ENCODE data around the gene ACOX3.
"Not testable (repeated sequence)": the region's sequence is repeated elsewhere in the genome, so short reads cannot be mapped to it uniquely, and the experiment has no call there.

Gene ACOX3

GRCh38 chr4:8428288-8429097, 12.0 kb downstream of the ACOX3 start:
- FAIRE-seq (peak; percentile 97), DNase-seq (ENCODE audit: insufficient read length) (peak; percentile 90)
- TF ChIP-seq POLR2A (IDR thresholded peaks at IDR 0.05; ENCODE audit: low read depth, low read length) (peak; percentile 74; the same call in 1 of the 2 replicates), TAF1 (IDR thresholded peaks at IDR 0.05; ENCODE audit: borderline replicate concordance, low read depth, low read length) (peak; percentile 45; the same call in 1 of the 2 replicates), POLR2AphosphoS5 (IDR thresholded peaks at IDR 0.05; ENCODE audit: low read depth, low read length) (peak; percentile 48; the same call in 1 of the 2 replicates)

- DNase-seq (ENCODE audit: insufficient read length), result no peak
- TF ChIP-seq TAF1 (IDR thresholded peaks at IDR 0.05; ENCODE audit: borderline replicate concordance, low read depth, low read length) (no peak), POLR2A (IDR thresholded peaks at IDR 0.05; ENCODE audit: low read depth, low read length) (no peak), POLR2AphosphoS5 (IDR thresholded peaks at IDR 0.05; ENCODE audit: low read depth, low read length) (no peak)
Observed at GRCh38 chr4:8427761-8428287, 12.7 kb downstream of the ACOX3 start.

GRCh38 chr4:8427262-8427661, 13.3 kb downstream of the ACOX3 start:
- TF ChIP-seq POLR2AphosphoS5 (IDR thresholded peaks at IDR 0.05; ENCODE audit: low read depth, low read length) (no peak), TAF1 (IDR thresholded peaks at IDR 0.05; ENCODE audit: borderline replicate concordance, low read depth, low read length) (no peak), POLR2A (IDR thresholded peaks at IDR 0.05; ENCODE audit: low read depth, low read length) (no peak)
- FAIRE-seq (no peak), DNase-seq (ENCODE audit: insufficient read length) (no peak)

More at GRCh38 chr4:8427761-8428287, 12.7 kb downstream of the ACOX3 start:
- FAIRE-seq, result no peak

GRCh38 chr4:8422786-8423185, 17.7 kb downstream of the ACOX3 start:
- FAIRE-seq (no peak), DNase-seq (ENCODE audit: insufficient read length) (no peak)
- TF ChIP-seq POLR2AphosphoS5 (IDR thresholded peaks at IDR 0.05; ENCODE audit: low read depth, low read length) (no peak), POLR2A (IDR thresholded peaks at IDR 0.05; ENCODE audit: low read depth, low read length) (no peak), TAF1 (IDR thresholded peaks at IDR 0.05; ENCODE audit: borderline replicate concordance, low read depth, low read length) (no peak)

- FAIRE-seq (no peak), DNase-seq (ENCODE audit: insufficient read length) (no peak)
- TF ChIP-seq TAF1 (IDR thresholded peaks at IDR 0.05; ENCODE audit: borderline replicate concordance, low read depth, low read length) (no peak), POLR2AphosphoS5 (IDR thresholded peaks at IDR 0.05; ENCODE audit: low read depth, low read length) (no peak), POLR2A (IDR thresholded peaks at IDR 0.05; ENCODE audit: low read depth, low read length) (no peak)
Observed at GRCh38 chr4:8422327-8422726, 18.2 kb downstream of the ACOX3 start.

GRCh38 chr4:8420151-8420550, 20.4 kb downstream of the ACOX3 start:
- DNase-seq (ENCODE audit: insufficient read length); FAIRE-seq: not testable (repeated sequence)

GRCh38 chr4:8419222-8420041, 21.1 kb downstream of the ACOX3 start:
- FAIRE-seq (peak; percentile 69), DNase-seq (ENCODE audit: insufficient read length) (no peak)
- no peak for TF ChIP-seq TAF1 (IDR thresholded peaks at IDR 0.05; ENCODE audit: borderline replicate concordance, low read depth, low read length)
- no peak for TF ChIP-seq POLR2AphosphoS5 (IDR thresholded peaks at IDR 0.05; ENCODE audit: low read depth, low read length)
- TF ChIP-seq POLR2A (IDR thresholded peaks at IDR 0.05; ENCODE audit: low read depth, low read length), result no peak

- TF ChIP-seq POLR2AphosphoS5 (IDR thresholded peaks at IDR 0.05; ENCODE audit: low read depth, low read length), result no peak
- TF ChIP-seq TAF1 (IDR thresholded peaks at IDR 0.05; ENCODE audit: borderline replicate concordance, low read depth, low read length), result no peak
- no peak for TF ChIP-seq POLR2A (IDR thresholded peaks at IDR 0.05; ENCODE audit: low read depth, low read length)
- DNase-seq (ENCODE audit: insufficient read length), result no peak
- FAIRE-seq, result no peak
Observed at GRCh38 chr4:8417071-8417614, 23.4 kb downstream of the ACOX3 start.

GRCh38 chr4:8414377-8414776, 26.1 kb downstream of the ACOX3 start:
- DNase-seq (ENCODE audit: insufficient read length) (no peak), FAIRE-seq (no peak)
- no peak for TF ChIP-seq POLR2AphosphoS5 (IDR thresholded peaks at IDR 0.05; ENCODE audit: low read depth, low read length)
- TF ChIP-seq POLR2A (IDR thresholded peaks at IDR 0.05; ENCODE audit: low read depth, low read length), result no peak
- TF ChIP-seq TAF1 (IDR thresholded peaks at IDR 0.05; ENCODE audit: borderline replicate concordance, low read depth, low read length), result no peak

GRCh38 chr4:8412288-8412687, 28.2 kb downstream of the ACOX3 start:
- no peak for TF ChIP-seq TAF1 (IDR thresholded peaks at IDR 0.05; ENCODE audit: borderline replicate concordance, low read depth, low read length)
- FAIRE-seq, result no peak
- no peak for DNase-seq (ENCODE audit: insufficient read length)

- TF ChIP-seq POLR2AphosphoS5 (IDR thresholded peaks at IDR 0.05; ENCODE audit: low read depth, low read length) (no peak), TAF1 (IDR thresholded peaks at IDR 0.05; ENCODE audit: borderline replicate concordance, low read depth, low read length) (no peak), POLR2A (IDR thresholded peaks at IDR 0.05; ENCODE audit: low read depth, low read length) (no peak)
- DNase-seq (ENCODE audit: insufficient read length) (no peak), FAIRE-seq (no peak)
Observed at GRCh38 chr4:8411351-8412180, 29.0 kb downstream of the ACOX3 start.
